OCI-LY7 (cell line): ENCODE results near the gene PA2G4. TPM values are rescaled to one million over a fixed set of nuclear protein-coding genes. Genes with fewer than 3 reads are reported as not detected.
A peak's percentile ranks its signal among the peaks of the same experiment; 100 is the strongest.

ENCODE experiments used
- BruUV-seq: library from RNA; stranded (reverse); fragments of 400-500 nt; replicated peaks from 2 replicates; lab custom pipeline; 2021; lab: Mats Ljungman, UMichigan
- CTCF ChIA-PET: fragments of 300-600 bp; sonication (Branson Sonifier 250); formaldehyde crosslinking; loops from one replicate; lab custom pipeline; 2022; ENCODE audit warnings: antibody characterized with exemption; ENCODE audit not compliant: unreplicated experiment; lab: Charles Lee
- POLR2A ChIA-PET: fragments of 300-600 bp; sonication (Branson Sonifier 250); formaldehyde crosslinking; loops from one replicate; lab custom pipeline; 2022; ENCODE audit warnings: antibody characterized with exemption; lab: Charles Lee
- DNase-seq: peaks from one replicate; pipeline ENCODE4 v3.0.0-alpha.2; 2015; ENCODE audit warnings: low spot score
- H2AFZ ChIP-seq: fragments of 200-600 bp; sonication (generic), shearing (Covaris generic); 2 replicates; pipeline ENCODE4 v1.6.1; 2014; ENCODE audit warnings: mild to moderate bottlenecking, antibody characterized with exemption, low read length, moderate library complexity
- H3K27ac ChIP-seq: fragments of 200-600 bp; sonication (generic); 2 replicates; pipeline ENCODE4 v1.5.1; 2014; ENCODE audit warnings: mixed run types, low read depth, mild to moderate bottlenecking, moderate library complexity, low read length, inconsistent platforms; ENCODE audit not compliant: poor library complexity, severe bottlenecking
- H3K36me3 ChIP-seq: fragments of 200-600 bp; sonication (generic); 2 replicates; pipeline ENCODE4 v1.6.1; 2014; ENCODE audit warnings: mild to moderate bottlenecking, antibody characterized with exemption, low read length, moderate library complexity, mixed read lengths; ENCODE audit not compliant: insufficient read depth
- H3K4me1 ChIP-seq: fragments of 200-600 bp; sonication (generic); 2 replicates; pipeline ENCODE4 v1.5.1; 2014; ENCODE audit warnings: mild to moderate bottlenecking, low read length; ENCODE audit not compliant: insufficient read depth, poor library complexity, severe bottlenecking
- H3K4me2 ChIP-seq: fragments of 200-600 bp; sonication (generic); 2 replicates; pipeline ENCODE4 v1.6.1; 2014; ENCODE audit warnings: mild to moderate bottlenecking, low read length
- H3K4me3 ChIP-seq: fragments of 200-600 bp; sonication (generic); 2 replicates; pipeline ENCODE4 v1.5.1; 2014; ENCODE audit warnings: mild to moderate bottlenecking, low read depth, low read length; ENCODE audit not compliant: poor library complexity, severe bottlenecking
- H3K79me2 ChIP-seq: fragments of 200-600 bp; sonication (generic); 2 replicates; pipeline ENCODE4 v1.6.1; 2016; ENCODE audit warnings: low read depth, mild to moderate bottlenecking, low read length, moderate library complexity, mixed read lengths; ENCODE audit not compliant: insufficient read depth
- H3K9me2 ChIP-seq: fragments of 200-600 bp; sonication (generic); 2 replicates; pipeline ENCODE4 v1.6.1; 2016; ENCODE audit warnings: mild to moderate bottlenecking, low read length, mixed read lengths; ENCODE audit not compliant: insufficient read depth
- H3K9me3 ChIP-seq: fragments of 200-600 bp; sonication (generic); 2 replicates; pipeline ENCODE4 v1.6.1; 2014; ENCODE audit warnings: mild to moderate bottlenecking, mixed run types, low read length, mixed read lengths
- H4K20me1 ChIP-seq: fragments of 200-600 bp; sonication (generic); 2 replicates; pipeline ENCODE4 v1.6.1; 2014; ENCODE audit warnings: mild to moderate bottlenecking, antibody characterized with exemption, low read length, moderate library complexity, mixed read lengths; ENCODE audit not compliant: insufficient read depth
- EZH2phosphoT487 ChIP-seq: fragments of 200-600 bp; sonication (generic); IDR thresholded peaks from 2 replicates; pipeline ENCODE4 v1.6.1; 2018; ENCODE audit warnings: low read depth, borderline replicate concordance, mild to moderate bottlenecking, mixed run types, antibody characterized with exemption, low read length, moderate library complexity, mixed read lengths
- intact Hi-C: fragments of 100-400 bp; cut with micrococcal nuclease; formaldehyde crosslinking; loops from one replicate; pipeline ENCODE4 v1.10.0; 2022; ENCODE audit not compliant: unreplicated experiment
- total RNA-seq, 2 experiments: library from RNA; depleted of rRNA in 1 of 2; stranded (reverse); fragments of >200 nt in 1 of 2; shearing (Covaris generic) in 1 of 2; gene quantifications; 2 replicates each; pipeline ENCODE4 v1.2.3, GENCODE V29; 2014 to 2022
- TF ChIP-seq, protein P1 (sequence below): fragments of 200-600 bp; sonication (generic); conservative IDR thresholded peaks from 2 replicates; pipeline ENCODE4 v1.5.1; 2014; ENCODE audit warnings: mild to moderate bottlenecking, antibody characterized with exemption, low read length, moderate library complexity, mixed read lengths

Gene PA2G4
- total RNA-seq, 2 experiments from 2014 or later, result 289 to 358 TPM

- Histone ChIP-seq H3K4me3 (no peak overlapping the region), H3K4me1 (peaks cover 11% of the 10 kb centered on the region), H3K79me2 (peaks cover 5% of the 10 kb centered on the region), H3K36me3 (peaks cover 3% of the 10 kb centered on the region; the same call in 1 of the 2 replicates), H2AFZ (no peak overlapping the region), H3K9me2 (no peaks in the 10 kb centered on the region), H3K9me3 (no peaks in the 10 kb centered on the region), H4K20me1 (no peaks in the 10 kb centered on the region), H3K27ac (no peak overlapping the region), H3K4me2 (no peak overlapping the region)
- TF ChIP-seq, protein P1, sequence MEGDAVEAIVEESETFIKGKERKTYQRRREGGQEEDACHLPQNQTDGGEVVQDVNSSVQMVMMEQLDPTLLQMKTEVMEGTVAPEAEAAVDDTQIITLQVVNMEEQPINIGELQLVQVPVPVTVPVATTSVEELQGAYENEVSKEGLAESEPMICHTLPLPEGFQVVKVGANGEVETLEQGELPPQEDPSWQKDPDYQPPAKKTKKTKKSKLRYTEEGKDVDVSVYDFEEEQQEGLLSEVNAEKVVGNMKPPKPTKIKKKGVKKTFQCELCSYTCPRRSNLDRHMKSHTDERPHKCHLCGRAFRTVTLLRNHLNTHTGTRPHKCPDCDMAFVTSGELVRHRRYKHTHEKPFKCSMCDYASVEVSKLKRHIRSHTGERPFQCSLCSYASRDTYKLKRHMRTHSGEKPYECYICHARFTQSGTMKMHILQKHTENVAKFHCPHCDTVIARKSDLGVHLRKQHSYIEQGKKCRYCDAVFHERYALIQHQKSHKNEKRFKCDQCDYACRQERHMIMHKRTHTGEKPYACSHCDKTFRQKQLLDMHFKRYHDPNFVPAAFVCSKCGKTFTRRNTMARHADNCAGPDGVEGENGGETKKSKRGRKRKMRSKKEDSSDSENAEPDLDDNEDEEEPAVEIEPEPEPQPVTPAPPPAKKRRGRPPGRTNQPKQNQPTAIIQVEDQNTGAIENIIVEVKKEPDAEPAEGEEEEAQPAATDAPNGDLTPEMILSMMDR, result no peak
- TF ChIP-seq EZH2phosphoT487, result no peak
- intact Hi-C loops, result loop anchor here (5.0 kb wide), 1 partner anchor 37 kb away; no protein-coding TSS in a partner anchor
- no peak for DNase-seq
- no TSS peak for BruUV-seq
- ChIA-PET CTCF (interaction anchor here (0.6 kb wide), 1 partner anchor 255 kb away, joined by 3 read pairs; no protein-coding TSS in a partner anchor), POLR2A (interaction anchor here (0.6 kb wide), 1 partner anchor 419 kb away, joined by 3 read pairs; no protein-coding TSS in a partner anchor)
These were observed 4.6 kb upstream of the PA2G4 start for GRCh38 chr12:56099787-56100186.

GRCh38 chr12:56101045-56101444 is 3.3 kb upstream of the PA2G4 start:
- Histone ChIP-seq H4K20me1 (peaks cover 8% of the 10 kb centered on the region), H3K9me2 (no peaks in the 10 kb centered on the region), H3K4me2 (no peak overlapping the region), H3K79me2 (peaks cover 17% of the 10 kb centered on the region), H2AFZ (no peak overlapping the region), H3K27ac (no peak overlapping the region), H3K4me3 (no peak overlapping the region), H3K9me3 (no peaks in the 10 kb centered on the region), H3K4me1 (peaks cover 15% of the 10 kb centered on the region), H3K36me3 (peaks cover 15% of the 10 kb centered on the region)
- POLR2A ChIA-PET, result interaction anchor here (0.6 kb wide), 1 partner anchor 369 kb away, joined by 3 read pairs; no protein-coding TSS in a partner anchor
- TF ChIP-seq EZH2phosphoT487, result no peak
- TF ChIP-seq, protein P1, result no peak
- BruUV-seq, result no TSS peak
- no peak for DNase-seq
- CTCF ChIA-PET, result no interaction called here
- intact Hi-C loops, result no loop called here

DNA sequence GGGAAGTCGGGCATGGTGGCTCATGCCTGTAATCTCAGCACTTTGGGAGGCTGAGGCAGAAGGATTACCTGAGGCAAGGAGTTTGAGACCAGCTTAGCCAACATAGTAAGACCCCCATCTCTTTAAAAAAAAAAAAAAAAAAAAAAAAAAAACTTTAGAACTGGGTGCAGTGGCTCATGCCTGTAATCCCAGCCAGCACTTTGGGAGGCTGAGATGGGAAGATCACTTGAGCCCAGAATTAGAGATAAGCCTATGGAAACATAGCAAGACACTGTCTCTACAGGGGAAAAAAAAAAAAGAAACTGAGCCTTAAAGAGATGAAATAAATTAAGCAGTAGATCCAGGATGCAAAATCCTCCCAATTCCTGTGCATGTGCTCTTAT is 1.7 kb upstream of the PA2G4 start:
- Histone ChIP-seq H3K4me3 (peak overlapping the region; percentile 93), H4K20me1 (peaks cover 21% of the 10 kb centered on the region), H3K9me3 (no peaks in the 10 kb centered on the region), H3K4me2 (peak overlapping the region; percentile 83), H3K79me2 (peaks cover 34% of the 10 kb centered on the region), H3K9me2 (no peaks in the 10 kb centered on the region), H3K27ac (no peak overlapping the region), H3K36me3 (peaks cover 32% of the 10 kb centered on the region), H2AFZ (peak overlapping the region; percentile 56; the same call in 1 of the 2 replicates), H3K4me1 (peaks cover 27% of the 10 kb centered on the region)
- BruUV-seq, result no TSS peak
- TF ChIP-seq, protein P1, result no peak
- no peak for TF ChIP-seq EZH2phosphoT487
- CTCF ChIA-PET, result no interaction called here
- POLR2A ChIA-PET, result interaction anchor here (0.7 to 4.0 kb wide), 4 partner anchors 12 to 67 kb away, joined by 3 to 64 read pairs (median 6); partner anchors contain the start of genes ESYT1, RPL41 and ZC3H10
- DNase-seq, result no peak
- intact Hi-C loops, result no loop called here
